ENCODE measurements around the gene TAS1R2.

Gene TAS1R2

DNA sequence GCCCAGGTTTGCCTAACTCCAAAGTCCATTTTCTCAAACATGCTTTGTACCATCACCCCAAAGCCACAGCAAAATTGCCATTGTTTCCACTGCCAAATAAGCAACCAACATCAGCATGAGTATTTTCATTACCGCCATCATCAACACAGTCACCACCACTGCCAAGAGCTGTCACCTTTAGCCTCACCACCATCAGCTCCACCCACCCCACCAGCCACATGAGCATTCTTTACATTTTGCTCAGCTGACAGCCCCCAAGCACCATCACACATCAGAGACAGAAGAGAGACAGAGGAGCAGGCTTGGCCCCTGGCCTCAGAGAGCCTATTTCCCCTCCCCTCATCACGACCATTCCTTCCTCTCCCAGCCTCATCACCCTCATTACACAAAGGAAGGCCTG lies 42.7 kb downstream of the TAS1R2 start:
- Histone ChIP-seq H3K4me2 (ENCODE audit: low read length) (no peak overlapping the region), H3K4me3 (ENCODE audit: low read length) (no peak overlapping the region), H3K9ac (ENCODE audit: low read depth, low read length) (no peak overlapping the region), H3K9me3 (replicated peaks; ENCODE audit: low read length) (no peaks in the 10 kb centered on the region), H3K4me1 (ENCODE audit: control insufficient read depth, insufficient read depth, low read length) (peaks cover 18% of the 10 kb centered on the region), H3K27me3 (ENCODE audit: control insufficient read depth, insufficient read depth, low read length) (peaks cover 24% of the 10 kb centered on the region), H3K36me3 (ENCODE audit: insufficient read depth, low read length) (no peaks in the 10 kb centered on the region)

DNA sequence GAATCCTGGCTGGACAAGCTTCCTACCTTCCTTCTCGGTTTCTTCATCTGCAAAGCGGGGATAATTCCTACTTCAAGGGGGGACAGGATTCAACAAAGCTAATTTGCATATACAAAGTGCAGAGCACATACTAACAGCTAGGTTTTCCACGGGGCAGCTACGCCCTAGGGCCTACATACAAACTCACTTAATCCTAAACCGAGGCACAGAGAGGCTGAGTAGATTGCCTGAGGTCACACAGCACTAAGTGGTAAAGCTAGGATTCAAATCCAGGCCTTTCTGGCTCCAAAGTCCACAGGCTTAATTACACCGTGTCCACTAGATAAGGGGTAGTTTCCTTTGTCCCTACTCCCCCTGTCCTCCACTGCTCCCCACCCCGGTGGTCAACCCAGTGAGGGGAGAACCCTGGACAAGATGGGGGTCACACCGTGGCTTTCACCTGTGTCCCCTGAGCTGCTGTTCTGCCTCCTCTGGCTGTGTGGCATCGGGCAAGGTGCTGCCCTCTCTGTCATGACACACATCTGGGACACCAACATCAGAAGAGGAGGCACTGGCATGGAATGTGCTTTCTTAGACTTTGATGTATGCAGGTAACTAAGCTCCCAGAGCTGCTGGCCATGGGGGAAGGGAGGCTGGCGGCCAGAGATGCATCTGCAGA lies 44.5 kb downstream of the TAS1R2 start:
- Histone ChIP-seq H3K9ac (ENCODE audit: low read depth, low read length) (no peak overlapping the region), H3K4me2 (ENCODE audit: low read length) (no peak overlapping the region), H3K4me3 (ENCODE audit: low read length) (no peak overlapping the region), H3K4me1 (ENCODE audit: control insufficient read depth, insufficient read depth, low read length) (peaks cover 13% of the 10 kb centered on the region), H3K9me3 (replicated peaks; ENCODE audit: low read length) (no peaks in the 10 kb centered on the region), H3K27me3 (ENCODE audit: control insufficient read depth, insufficient read depth, low read length) (peaks cover 29% of the 10 kb centered on the region), H3K36me3 (ENCODE audit: insufficient read depth, low read length) (no peaks in the 10 kb centered on the region)

DNA sequence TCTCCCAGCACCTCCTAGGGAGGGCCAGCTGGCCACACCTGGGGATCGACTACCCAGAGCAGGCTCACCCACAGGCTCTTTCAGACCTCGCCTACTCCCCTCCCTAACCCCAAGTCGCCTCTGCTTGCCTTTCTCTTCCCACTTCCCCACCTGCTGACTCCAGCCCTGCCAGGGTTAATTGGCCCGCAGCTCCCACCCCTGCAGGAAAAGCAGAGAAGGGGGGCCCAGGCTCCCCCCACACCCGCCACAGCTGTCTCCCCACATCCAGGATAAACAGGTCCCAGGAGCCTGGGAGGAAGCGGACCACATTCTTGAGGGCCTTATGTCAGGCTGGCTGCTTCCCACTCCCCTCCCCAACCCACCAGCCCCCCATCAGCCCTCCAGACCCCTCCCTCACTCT lies 45.0 kb downstream of the TAS1R2 start:
- no peaks in the 10 kb centered on the region for H3K36me3 ChIP-seq (ENCODE audit: insufficient read depth, low read length)

DNA sequence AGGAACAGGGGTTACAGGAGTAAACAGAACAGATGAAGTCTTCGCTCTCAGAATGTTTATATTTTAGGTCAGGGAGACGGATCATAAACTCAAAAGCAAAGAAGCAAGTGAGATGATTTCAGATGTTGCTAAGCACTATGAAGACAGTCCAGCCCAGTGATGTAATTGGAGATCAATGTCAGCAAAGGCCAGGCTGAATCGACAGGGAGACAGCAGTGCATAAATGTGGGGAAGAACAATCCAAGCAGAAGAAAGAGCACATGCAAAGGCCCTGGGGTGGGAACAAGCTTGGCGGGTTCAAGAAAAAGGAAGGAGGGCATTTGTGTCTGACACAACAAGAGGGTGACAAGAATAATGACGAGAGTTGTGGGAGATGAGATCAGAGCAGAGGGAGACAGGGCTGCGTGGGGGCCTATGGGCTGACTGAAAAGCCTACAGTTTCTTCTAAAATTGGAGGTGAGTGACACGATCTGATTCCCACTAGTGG lies 47.0 kb downstream of the TAS1R2 start:
- H3K4me2 ChIP-seq (ENCODE audit: low read length) = no peak overlapping the region
- no peaks in the 10 kb centered on the region for H3K9me3 ChIP-seq (replicated peaks; ENCODE audit: low read length)
- no peaks in the 10 kb centered on the region for H3K36me3 ChIP-seq (ENCODE audit: insufficient read depth, low read length)
- peaks cover 13% of the 10 kb centered on the region for H3K4me1 ChIP-seq (ENCODE audit: control insufficient read depth, insufficient read depth, low read length)
- no peak overlapping the region for H3K4me3 ChIP-seq (ENCODE audit: low read length)
- H3K27me3 ChIP-seq (ENCODE audit: control insufficient read depth, insufficient read depth, low read length) = peaks cover 29% of the 10 kb centered on the region
- no peak overlapping the region for H3K9ac ChIP-seq (ENCODE audit: low read depth, low read length)

More for the DNA sequence above, 45.0 kb downstream of the TAS1R2 start:
- H3K4me1 ChIP-seq (ENCODE audit: control insufficient read depth, insufficient read depth, low read length) = peaks cover 13% of the 10 kb centered on the region
- peaks cover 29% of the 10 kb centered on the region for H3K27me3 ChIP-seq (ENCODE audit: control insufficient read depth, insufficient read depth, low read length)
- no peak overlapping the region for H3K9ac ChIP-seq (ENCODE audit: low read depth, low read length)
- no peaks in the 10 kb centered on the region for H3K9me3 ChIP-seq (replicated peaks; ENCODE audit: low read length)
- no peak overlapping the region for H3K4me2 ChIP-seq (ENCODE audit: low read length)
- no peak overlapping the region for H3K4me3 ChIP-seq (ENCODE audit: low read length)

DNA sequence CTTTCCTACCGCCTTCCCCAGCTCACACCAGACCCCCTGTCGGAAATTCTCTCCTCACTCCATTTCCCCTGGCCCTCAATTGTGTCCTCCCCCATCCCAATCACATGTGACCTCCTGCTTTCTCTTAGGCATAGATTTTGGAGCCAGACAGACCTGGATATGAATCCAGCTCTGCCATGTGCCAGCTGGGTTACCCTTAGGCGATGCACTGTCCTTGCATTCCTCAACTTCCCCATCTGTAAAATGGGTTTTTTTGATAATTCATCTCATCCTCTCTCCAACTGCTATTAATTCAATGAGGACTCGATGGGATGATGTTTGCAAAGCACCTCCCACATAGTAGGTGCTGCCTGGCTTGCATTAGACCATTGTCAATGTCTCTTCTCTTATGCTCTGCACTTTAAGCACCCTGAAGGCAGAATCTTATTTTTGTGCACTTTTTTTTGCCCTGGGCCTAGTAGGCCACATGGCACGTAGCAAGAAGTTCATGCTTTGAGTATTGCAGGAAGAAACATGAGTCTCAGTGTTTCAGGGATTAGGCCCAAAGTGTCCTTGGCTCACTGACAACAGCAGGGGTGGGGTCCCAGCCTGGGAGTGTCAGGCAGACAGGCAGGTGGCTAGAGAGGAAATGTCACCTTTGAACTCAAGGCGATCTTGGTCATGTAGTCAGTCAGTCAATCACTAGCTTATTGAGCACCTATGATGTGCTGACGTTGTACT lies 47.6 kb downstream of the TAS1R2 start:
- Histone ChIP-seq H3K36me3 (ENCODE audit: insufficient read depth, low read length) (no peaks in the 10 kb centered on the region), H3K9ac (ENCODE audit: low read depth, low read length) (no peak overlapping the region), H3K9me3 (replicated peaks; ENCODE audit: low read length) (no peaks in the 10 kb centered on the region), H3K4me3 (ENCODE audit: low read length) (no peak overlapping the region), H3K27me3 (ENCODE audit: control insufficient read depth, insufficient read depth, low read length) (peaks cover 29% of the 10 kb centered on the region), H3K4me1 (ENCODE audit: control insufficient read depth, insufficient read depth, low read length) (peaks cover 10% of the 10 kb centered on the region), H3K4me2 (ENCODE audit: low read length) (no peak overlapping the region)

DNA sequence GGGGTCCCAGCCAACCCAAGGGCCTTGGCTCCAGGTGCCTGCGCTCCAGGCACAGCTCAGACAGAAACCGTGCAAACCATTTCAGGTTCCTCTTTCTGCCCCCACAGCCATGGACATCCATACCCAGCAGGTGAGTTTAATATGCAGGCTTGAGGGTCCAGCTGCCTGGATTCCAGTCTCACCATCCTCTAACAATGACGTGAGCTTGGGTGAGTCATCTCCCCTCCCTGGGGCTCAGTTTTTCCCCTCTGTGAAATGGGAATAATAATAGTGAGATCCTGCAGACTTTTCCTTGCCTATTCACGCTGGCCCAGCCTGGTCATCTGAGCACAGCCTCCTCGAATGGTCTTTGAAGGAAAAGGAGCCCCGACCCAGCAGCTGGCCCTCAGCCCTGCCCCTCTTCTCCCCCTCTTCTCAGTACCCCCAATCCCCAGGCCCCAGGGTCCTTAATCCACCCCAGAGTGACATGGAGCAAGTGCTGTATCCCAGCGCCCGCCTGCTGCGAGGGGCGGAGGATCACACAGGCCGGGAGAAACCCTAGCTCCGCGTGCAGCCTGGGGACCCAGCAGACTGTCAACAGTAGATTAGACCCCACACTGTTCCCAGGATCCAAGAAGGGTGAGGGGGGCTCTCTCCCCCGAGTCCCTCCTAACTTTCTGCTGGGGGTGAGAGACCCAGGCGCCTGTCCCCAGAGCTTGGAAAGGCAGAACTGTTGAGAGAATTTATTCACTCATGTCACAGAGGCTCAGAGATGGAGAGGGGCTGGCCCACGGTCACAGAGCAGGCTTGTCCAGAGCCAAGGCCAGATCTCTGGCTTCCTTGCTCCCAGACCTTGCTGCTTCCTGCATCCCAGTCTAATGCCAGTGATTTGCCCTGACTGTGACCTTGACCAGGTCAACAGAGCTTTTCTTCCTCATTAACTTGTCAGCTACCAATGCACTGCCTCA lies 49.2 kb downstream of the TAS1R2 start:
- Histone ChIP-seq H3K36me3 (ENCODE audit: insufficient read depth, low read length) (no peaks in the 10 kb centered on the region), H3K4me3 (ENCODE audit: low read length) (no peak overlapping the region), H3K27me3 (ENCODE audit: control insufficient read depth, insufficient read depth, low read length) (peaks cover 31% of the 10 kb centered on the region), H3K9ac (ENCODE audit: low read depth, low read length) (no peak overlapping the region), H3K9me3 (replicated peaks; ENCODE audit: low read length) (no peaks in the 10 kb centered on the region), H3K4me2 (ENCODE audit: low read length) (no peak overlapping the region), H3K4me1 (ENCODE audit: control insufficient read depth, insufficient read depth, low read length) (peaks cover 6% of the 10 kb centered on the region)

DNA sequence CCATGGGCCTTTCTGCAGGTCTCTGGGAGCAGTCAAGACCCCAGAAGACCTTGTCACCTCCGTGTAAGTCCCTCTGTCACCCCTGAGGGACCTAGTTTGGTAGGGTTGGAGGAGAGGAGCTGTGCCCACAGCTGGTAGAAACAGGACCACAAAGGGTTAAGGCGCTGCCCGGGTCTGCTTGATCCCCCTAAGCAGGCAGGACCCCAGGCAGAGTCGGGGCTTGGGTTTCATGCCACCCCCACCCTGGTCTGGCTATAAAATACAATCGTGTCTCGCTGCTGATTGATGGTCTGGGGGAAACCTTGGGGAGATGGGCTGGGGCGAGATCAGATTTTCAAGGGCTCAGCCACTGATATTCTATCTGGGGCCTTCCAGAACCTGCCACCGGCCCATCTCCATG lies 50.9 kb downstream of the TAS1R2 start:
- Histone ChIP-seq H3K9me3 (replicated peaks; ENCODE audit: low read length) (no peaks in the 10 kb centered on the region), H3K4me3 (ENCODE audit: low read length) (no peak overlapping the region), H3K36me3 (ENCODE audit: insufficient read depth, low read length) (no peaks in the 10 kb centered on the region), H3K27me3 (ENCODE audit: control insufficient read depth, insufficient read depth, low read length) (peaks cover 39% of the 10 kb centered on the region), H3K4me2 (ENCODE audit: low read length) (no peak overlapping the region), H3K4me1 (ENCODE audit: control insufficient read depth, insufficient read depth, low read length) (no peaks in the 10 kb centered on the region), H3K9ac (ENCODE audit: low read depth, low read length) (no peak overlapping the region)

DNA sequence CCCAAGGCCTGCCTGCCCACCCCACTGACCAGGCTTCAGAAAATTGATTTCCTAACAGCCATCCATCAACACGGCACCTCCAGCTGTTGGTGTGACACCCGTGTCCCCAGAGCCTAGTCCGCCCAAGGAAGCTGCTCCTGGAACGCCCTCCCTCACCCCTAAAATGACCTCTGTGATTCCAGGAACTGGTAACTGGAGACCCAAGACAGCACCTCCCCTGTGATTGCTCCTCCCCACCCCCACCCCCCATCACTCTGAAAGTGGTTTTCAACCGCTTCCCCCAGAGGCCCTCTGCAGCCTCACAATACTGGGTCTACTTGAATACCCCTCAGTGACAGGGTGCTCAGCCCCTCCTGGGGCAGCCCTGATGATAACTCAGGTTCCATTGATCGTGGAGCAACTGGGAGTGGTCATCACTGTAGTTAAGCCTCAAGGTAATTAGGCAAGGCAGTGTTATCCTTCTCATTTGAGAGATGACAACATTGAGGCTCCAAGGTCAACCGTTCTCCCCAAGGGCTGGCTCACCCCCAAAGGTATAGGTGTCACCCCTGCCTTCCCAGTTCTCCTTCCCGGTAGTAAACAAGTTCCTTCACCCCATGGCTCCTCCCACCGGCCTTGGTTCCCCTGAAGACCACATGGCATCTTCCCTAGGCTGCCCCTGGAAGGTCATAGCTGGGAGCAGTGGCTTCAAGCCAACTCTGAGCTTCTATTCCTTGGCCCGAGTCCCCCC lies 52.0 kb downstream of the TAS1R2 start:
- H3K9me3 ChIP-seq (replicated peaks; ENCODE audit: low read length) = no peaks in the 10 kb centered on the region
- H3K27me3 ChIP-seq (ENCODE audit: control insufficient read depth, insufficient read depth, low read length) = peaks cover 42% of the 10 kb centered on the region
- H3K36me3 ChIP-seq (ENCODE audit: insufficient read depth, low read length) = no peaks in the 10 kb centered on the region
- H3K4me1 ChIP-seq (ENCODE audit: control insufficient read depth, insufficient read depth, low read length) = no peaks in the 10 kb centered on the region
- H3K4me3 ChIP-seq (ENCODE audit: low read length) = no peak overlapping the region
- H3K4me2 ChIP-seq (ENCODE audit: low read length) = no peak overlapping the region
- no peak overlapping the region for H3K9ac ChIP-seq (ENCODE audit: low read depth, low read length)

DNA sequence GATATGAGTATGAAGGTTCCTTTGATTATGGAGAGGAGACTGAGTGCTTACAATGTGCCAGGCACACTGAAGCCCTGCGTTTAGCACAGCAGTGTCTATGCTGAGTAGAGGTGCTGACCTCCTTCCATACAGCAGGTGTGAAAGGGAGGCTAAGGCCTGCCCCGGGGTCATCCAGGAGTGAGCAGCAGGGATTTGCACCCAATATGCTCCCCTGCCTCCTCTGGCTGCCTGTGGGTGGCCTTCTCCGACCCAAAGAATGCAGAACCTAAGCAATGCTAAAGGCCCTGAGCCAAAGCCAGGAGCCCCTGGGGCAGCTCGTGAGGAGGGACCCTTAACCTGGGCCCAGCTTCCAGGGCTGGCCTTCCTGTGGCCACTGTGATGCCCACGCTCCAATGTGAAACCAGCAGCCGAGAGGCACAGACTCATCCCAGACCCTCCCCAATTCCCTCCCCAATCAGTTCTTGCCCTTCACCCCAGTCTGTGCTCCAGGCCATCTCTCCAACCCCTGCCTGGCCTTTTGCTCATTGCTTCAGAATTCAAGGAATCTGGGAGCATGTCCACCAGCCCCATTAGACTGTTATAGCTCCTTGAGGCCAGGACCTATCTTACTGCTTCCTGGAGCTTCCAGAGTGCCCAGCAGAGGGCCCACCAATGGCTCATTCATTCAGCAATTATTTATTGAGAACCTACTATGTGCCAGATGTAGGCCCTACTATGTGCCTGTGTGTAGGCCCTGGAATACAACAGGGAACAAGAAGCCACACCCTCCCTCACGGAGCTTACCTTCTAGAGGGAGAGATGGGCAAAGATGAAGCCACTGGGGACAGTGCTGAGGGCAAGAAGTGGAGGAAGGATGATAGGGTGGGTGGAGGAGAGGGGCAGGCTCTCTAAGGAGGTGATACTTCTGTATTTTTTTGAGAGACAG lies 53.3 kb downstream of the TAS1R2 start:
- Histone ChIP-seq H3K4me3 (ENCODE audit: low read length) (no peak overlapping the region), H3K9me3 (replicated peaks; ENCODE audit: low read length) (no peaks in the 10 kb centered on the region), H3K36me3 (ENCODE audit: insufficient read depth, low read length) (no peaks in the 10 kb centered on the region), H3K4me2 (ENCODE audit: low read length) (no peak overlapping the region), H3K27me3 (ENCODE audit: control insufficient read depth, insufficient read depth, low read length) (peaks cover 37% of the 10 kb centered on the region), H3K9ac (ENCODE audit: low read depth, low read length) (no peak overlapping the region), H3K4me1 (ENCODE audit: control insufficient read depth, insufficient read depth, low read length) (no peaks in the 10 kb centered on the region)

DNA sequence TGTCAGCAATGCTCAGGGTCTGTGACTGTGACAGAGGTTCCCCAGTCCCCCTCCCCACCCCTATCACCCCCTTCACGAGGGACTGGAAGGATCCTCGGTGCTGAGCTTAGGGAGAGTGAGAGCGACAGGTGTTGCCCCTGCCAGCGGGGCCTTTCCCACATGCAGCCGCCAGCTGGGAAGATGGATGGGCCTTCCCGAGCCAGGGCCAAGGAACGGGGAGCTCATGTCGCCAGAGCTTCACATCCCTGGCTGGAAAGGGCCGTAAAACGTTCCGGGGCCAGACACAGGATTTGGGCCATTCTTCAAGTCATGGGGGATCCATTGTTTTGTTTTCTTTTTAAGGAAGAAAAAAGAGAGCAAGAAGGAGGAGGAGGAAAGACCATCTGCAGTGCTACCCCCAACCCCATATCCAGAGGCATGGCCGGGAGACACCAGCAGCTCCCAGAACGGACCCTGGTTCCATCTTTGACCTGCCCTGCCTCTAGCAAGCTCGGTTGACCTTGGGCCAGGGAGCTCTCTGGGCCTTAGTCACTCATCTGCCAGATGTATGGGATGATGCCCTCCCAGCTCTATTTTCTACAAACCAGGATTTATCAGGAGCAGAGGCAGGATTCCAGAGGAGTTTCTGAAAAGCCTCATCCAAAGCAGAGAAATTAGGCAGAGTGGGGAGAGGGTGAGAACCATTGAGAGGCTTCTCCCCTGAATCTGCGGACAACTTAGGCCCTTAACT lies 54.1 kb downstream of the TAS1R2 start:
- H3K4me2 ChIP-seq (ENCODE audit: low read length) = no peak overlapping the region
- H3K27me3 ChIP-seq (ENCODE audit: control insufficient read depth, insufficient read depth, low read length) = peaks cover 32% of the 10 kb centered on the region
- H3K4me3 ChIP-seq (ENCODE audit: low read length) = no peak overlapping the region
- H3K4me1 ChIP-seq (ENCODE audit: control insufficient read depth, insufficient read depth, low read length) = no peaks in the 10 kb centered on the region
- H3K9me3 ChIP-seq (replicated peaks; ENCODE audit: low read length) = no peaks in the 10 kb centered on the region
- H3K36me3 ChIP-seq (ENCODE audit: insufficient read depth, low read length) = no peaks in the 10 kb centered on the region
- no peak overlapping the region for H3K9ac ChIP-seq (ENCODE audit: low read depth, low read length)
